T-helper 2 cell (primary cell): ENCODE data around the gene CCDC158.

Source experiments
- DNase-seq, 5 experiments: peaks; one replicate each; pipeline versions ENCODE4 v3.0.0 to v3.0.0-alpha.2; 2012 to 2022

CCDC158 gene

GRCh38 chr4:76276813-76277212, 144.1 kb downstream of the CCDC158 start:
- DNase-seq: peak in 1 of 5 experiments; percentile 45

- no peak for DNase-seq
These were observed 145.3 kb downstream of the CCDC158 start for GRCh38 chr4:76275486-76276124.

- no peak for DNase-seq
These were observed 147.9 kb downstream of the CCDC158 start for GRCh38 chr4:76272999-76273398.

DNA sequence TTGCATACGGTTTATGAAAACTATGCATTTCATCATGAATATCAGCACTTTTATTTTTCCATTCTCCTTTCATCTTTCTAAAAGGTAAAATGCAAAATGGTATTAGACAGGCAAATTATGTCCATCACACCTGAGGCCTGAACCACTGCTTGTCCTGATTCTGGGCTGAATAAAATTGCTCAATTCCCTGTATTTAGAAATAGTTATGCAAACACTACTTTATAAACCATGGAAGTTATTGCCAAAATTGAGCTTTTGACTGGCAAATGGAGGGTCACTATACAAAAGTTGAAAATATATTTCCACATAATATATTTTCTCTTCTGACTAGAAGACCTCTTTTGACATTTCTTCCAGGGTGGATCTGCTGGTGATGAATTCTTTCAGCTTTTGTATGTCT, 148.4 kb downstream of the CCDC158 start:
- no peak for DNase-seq

GRCh38 chr4:76272073-76272472, 148.9 kb downstream of the CCDC158 start:
- DNase-seq: no peak

- no peak for DNase-seq
These were observed 149.7 kb downstream of the CCDC158 start for GRCh38 chr4:76271248-76271647.

DNA sequence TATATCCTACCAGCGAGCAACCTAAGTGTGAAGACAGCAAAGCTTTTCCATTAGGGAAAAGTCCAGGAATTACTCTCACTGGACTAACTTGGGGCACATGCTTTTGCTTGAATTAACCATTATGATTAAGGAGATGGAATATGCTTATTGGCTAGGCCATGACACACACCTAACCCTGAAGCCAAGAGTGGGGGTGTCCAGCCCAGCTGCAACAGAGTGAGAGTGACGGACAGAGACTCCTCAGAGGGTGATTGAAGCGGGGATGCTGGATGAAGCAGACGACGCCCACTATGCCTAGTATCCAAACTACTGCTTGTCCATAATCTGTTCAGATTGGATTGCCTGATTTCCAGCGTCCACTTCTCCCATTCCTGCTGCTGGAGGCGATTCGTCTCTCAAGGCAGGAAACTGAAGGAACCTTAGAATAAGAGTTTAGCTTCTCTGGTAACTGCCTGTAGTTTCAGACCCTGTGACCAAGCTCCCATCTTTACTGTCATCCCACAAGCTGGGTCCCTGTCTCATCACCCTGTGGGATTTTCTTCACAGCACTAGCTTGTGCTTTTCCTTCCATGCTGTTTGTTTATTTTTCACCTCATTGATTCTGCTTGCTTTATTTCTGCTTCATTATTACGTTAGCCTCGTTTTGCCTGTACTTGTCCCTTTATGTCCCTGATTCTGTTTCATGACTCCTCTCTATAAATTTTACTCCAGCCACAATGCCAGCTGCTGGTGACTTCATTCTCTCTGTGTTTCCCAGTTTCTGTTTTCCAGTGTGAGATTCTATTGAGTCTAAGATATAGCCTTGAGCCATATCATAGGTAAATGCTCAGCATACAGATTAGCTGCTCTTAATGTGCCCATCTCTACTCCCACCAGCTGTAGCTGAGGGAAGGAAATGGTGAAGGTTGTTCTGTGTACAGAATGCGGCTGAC, 150.4 kb downstream of the CCDC158 start:
- no peak for DNase-seq

DNA sequence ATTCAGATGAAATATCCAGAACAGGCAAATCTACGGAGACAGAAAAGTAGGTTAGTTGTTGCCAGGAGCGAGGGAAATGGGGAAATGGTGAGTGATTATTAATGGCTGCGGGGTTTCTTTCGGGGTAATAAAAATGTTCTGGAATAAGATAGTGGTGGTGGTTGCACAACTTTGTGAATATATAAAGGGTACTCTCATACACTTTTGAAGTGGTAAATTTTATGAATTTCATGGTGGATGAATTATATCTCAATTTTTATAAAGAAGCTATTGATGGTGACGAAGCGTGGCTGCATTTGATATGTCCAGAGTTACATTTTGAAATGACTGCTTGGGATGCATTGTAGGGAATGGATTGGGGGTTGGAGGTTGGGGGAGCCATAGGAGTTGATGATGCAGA, 153.1 kb downstream of the CCDC158 start:
- DNase-seq: no peak

DNA sequence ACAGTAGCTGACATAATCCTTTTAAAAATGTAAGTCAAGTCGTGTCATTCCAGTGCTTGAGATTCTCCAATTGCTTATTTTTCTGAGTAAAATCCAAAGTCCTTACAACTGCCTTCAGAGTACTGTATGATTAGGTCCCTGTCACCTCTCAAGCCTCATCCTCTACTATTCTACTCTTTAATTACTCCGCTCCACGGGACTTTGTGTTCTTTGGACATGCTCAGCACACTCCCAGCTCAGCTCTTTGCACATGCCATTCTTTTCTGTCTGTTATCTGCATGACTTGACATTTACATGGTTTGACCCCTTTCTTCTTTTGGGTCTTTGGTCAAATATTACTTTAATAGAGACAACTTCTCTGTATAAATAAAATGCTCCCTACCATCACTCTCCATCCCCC, 154.3 kb downstream of the CCDC158 start:
- no peak for DNase-seq

- no peak for DNase-seq
These were observed 155.2 kb downstream of the CCDC158 start for GRCh38 chr4:76265631-76266218.
